HK-2 (cell line): ENCODE measurements around the gene ARHGDIA.
"Not testable (repeated sequence)": the region's sequence is repeated elsewhere in the genome, so short reads cannot be mapped to it uniquely, and the experiment has no call there.

Experiments used
- DNase-seq: peaks from one replicate; pipeline ENCODE4 v3.0.0-alpha.2; 2018; ENCODE audit not compliant: unreplicated experiment

ARHGDIA gene

DNA sequence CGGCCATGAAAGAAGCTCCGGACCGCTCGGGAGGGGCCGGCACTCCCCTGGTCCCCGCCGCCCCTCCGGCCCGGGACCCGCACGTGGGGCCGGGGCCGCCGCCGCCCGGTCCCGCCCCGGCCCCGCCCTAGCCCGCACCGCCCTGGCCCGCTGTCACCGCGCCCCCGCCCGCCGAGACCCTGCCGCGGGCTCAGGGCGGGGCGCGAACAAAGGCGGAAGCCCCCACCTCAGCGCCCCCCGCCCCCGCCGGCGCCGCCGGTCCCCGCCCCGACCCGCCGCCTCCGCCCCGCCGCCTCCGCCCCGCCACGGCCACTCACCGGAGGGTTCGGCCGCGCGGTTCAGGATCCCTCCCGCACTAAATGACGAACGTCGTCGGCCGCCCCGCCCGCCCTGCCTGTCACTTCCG lies at the start of gene ARHGDIA:
TSS of gene ARHGDIA (minus strand) at position 357 of the 406 bp plus-strand sequence. CDS start 1,407 bp downstream, outside the sequence.
- DNase-seq, result no peak

DNA sequence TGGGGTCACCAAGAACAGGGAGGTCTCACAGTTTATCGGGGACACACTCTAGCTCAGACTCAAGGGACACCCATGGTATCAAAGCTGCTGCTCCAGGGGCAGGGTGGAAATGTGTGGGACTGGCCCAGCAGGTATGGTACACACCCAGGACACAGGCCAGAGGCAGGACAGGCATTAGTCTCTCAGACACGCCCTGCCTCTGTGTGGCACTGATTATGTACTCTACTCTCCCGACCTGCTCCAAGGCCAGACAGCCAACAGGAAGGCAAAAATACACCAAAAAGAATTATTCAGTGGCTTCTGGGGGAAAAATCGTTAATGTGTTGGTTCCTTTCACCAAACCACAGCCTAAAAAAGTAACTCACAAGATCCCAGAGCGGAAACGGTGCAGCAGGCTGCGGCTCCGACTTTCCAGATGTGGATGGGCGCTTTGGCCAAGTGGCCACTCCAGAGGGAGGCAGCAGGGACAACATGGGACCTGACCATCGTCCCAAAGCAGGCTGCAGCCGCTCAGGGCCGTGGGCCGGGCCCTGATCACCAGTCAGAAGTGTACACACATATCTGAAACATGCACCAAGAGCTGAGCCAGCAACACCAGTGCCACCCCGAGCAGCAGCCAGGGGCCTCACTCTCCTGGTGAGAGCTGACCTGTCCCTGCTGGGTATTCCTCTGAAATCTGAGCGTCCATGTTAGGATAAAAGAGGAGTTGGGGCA lies 47.9 kb upstream of the ARHGDIA start:
- DNase-seq, result no peak

DNA sequence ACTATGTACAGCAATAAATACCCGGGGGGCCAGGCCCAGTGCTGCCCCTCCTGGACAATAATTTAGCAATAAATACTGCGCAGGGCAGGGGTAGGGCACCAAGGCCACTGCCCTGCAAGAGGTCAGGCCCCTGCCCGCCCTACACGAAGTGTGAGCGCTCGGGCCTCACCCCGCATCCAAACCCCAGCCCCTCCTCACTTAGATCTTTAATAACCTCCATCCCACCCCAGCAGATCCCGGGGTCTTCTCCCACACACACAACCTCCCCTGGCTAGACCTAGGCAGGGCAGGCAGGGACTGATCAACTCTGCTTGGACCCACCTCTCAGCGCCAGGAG lies 47.2 kb upstream of the ARHGDIA start:
- DNase-seq, result not testable (repeated sequence)

DNA sequence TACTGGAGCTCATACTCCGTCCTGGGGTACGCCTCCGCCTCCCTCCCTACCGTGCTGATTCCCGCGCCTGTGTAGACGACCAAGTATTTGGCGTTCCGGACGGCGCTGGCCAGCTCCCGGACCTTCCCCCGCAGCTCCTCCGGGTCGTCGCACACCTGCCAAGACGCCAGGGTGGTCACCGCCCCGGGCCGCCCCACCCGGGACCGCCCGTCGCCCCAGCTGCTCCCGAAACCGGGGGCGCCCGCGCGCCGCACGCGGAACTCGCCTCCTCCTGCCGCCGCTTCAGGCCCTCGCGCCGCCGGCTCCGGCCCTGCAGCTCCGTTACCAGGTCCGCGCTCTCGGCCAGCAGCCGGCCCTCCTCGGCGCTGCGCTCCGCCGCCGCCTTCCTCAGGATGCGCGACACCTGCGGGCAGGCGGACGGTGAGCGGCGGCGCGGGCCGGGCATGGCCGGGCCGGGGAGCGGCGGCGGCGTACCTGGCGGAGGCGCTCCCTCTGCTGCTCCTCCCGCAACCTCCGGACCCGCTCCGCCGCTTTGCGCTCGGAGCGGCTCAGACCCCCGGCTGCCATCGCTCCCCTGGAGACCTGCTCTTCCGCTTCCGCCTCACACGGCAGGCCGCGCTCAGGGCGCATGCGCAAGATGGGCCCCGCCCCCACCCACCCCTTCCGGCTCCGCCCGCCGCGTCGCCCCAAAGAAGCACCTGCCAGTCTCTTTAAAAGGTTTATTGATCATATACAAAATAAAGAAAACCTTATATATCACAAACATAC lies 46.6 kb upstream of the ARHGDIA start, which contains the start of gene SIRT7:
TSS of gene SIRT7 (minus strand) at position 612 of the 768 bp plus-strand sequence. CDS start at position 567, 45 bp downstream.
- peak; percentile 90 for DNase-seq

DNA sequence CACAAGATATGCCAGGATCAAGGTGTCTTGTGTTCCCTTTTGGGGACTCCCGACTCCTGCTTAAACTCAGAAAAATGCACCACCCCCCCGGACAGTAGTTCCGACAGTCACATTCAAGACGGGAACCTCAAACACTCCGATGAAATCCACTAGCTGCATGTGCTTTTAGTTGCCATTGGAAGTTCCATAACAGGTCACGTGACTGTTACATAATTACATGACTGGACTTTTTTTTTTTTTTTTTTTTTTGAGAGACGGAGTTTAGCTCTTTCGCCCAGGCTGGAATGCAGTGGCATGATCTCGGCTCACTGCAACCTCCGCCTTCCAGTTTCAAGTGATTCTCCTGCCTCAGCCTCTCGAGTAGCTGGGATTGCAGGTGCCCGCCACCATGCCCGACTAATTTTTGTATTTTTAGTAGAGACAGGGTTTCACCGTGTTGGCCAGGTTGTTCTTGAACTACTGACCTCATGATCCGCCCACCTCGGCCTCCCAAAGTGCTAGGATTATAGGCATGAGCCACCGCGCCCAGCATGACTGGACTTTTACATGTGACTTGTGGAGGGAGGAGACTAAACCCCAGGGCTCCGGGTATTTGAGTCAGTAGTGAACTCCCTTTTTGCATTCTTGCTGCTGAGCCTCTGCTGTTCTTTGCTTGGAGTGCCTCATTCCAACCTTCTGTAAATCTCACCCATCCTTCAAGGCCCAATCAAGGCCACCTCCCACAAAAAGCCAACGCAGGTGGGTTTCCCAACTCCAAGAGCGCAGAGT lies 45.3 kb upstream of the ARHGDIA start:
- peak; percentile 78 for DNase-seq

DNA sequence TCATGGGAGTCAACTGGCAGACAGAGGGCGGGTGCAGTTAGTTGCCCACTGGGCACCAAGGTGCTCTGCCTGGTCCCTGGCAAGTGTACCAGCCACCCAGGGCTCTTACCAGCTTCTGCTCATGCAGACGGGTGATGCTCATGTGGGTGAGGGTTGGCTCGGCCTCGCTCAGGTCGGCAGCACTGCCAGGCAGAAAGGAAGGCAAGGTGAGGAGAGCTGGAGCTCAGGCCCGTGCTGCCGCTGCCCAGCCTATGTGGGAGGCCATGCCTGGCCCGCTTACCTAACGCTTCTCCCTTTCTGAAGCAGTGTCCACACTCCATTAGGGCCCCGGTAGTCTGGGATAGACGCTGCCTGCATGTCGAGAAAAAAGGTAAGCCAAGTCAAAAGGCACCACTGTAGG lies 44.2 kb upstream of the ARHGDIA start:
- no peak for DNase-seq

DNA sequence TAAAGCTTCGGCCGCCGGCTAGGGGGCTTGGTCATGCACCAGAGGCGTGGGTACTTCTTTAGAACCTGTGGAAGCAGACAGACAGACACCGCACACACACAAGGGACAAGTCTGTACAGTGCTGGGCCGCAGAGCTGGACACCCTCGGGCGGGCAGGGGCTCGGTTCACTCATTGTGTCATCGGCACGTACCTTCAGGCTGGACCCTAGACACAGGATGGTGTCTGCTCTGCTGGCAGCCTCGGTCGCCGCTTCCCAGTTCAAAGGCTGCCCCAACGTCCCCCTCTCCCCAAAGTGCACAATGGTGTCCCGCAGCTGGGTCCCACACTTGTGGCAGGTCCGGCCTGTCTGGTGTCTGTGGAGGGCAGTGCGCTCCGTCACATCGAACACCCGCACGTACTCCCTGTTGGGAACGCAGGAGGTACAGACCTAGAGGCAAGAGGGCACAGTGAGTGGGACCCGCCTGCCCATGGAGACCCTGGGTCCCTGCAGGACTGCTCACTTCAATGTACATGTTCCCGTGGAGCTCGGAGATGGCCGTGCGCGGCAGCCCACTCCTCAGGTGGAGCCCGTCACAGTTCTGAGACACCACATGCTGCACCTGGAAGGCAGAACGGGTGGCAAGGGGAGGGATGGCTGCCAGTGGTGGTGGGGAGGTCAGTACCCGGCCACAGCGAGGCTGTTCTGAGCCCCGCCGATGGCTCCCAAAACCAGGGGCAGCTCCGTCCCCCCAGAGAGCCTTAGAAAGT lies 43.1 kb upstream of the ARHGDIA start:
- DNase-seq, result no peak

DNA sequence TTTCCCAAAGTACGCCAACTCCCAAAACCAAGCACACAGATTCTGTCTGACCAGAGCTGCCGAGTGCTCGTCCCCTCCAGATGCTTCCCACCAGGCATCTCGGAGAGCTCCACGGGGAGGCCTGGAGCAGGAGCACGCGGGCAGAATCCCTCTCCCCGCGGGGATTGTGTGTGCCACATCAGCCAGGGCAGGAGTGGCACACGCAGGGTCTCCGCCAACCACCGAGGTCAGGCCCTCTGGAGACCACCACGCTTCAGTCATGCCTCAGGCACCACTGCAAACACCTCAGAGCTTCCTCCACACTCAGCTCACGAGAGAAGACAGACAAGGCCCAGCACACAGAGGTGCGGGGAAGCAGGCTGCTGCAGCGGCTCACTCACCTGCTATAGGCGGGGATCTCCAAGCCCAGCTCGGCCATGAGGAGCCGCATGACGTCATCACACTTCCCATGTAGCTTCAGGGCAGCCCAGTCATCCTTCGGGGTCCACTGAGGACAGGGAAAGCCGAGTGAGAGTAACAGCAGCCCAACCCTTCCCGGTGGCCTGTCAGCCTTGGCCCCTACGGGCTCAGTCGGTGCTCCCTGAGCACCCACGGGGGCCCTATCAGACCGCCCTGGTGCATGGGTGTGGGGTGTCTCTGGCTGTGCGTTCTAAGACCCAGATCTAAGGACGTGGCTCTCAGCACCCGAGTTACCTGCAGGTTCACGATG lies 42.4 kb upstream of the ARHGDIA start:
- DNase-seq, result no peak

DNA sequence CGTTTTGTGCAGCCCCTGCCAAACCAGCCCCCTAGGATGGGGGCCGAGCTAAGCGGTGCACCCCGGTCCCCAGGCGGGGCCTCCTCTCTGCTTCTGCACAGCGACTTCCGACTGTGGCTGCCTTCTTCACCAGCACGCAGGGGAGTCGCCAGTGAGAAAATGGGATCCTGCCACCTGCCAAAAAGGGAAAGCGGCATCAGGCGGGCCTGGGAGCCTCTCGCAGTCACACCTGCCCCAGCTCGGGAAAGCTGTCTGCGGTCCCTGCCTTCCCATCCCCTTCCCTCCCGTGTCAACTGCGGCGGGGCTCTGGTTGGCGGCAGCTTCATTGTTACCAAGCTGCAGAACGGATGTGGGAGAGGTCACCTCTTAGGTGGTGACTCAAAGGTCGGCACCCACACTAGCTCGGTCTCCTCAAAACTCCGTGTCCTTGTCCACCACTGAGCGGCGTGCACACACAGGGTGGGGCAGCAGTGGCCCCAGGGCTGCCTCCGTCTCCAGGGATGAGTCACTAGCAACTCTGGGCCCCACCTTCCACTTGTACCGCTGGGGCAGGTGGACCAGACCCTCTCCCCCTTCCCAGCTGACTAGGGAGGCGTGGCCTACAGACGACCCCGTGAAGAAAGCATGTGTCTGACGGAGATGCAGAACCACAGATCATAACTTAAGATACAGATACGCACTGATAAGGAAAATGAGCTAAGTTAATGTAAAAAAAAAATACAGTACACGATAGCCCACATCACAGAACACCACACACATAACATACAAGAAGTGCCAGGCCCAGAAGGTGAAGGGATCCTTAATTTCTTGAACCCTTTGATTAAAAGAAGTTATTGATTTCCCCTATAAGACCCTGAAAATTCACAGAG lies 41.5 kb upstream of the ARHGDIA start:
- DNase-seq, result no peak

DNA sequence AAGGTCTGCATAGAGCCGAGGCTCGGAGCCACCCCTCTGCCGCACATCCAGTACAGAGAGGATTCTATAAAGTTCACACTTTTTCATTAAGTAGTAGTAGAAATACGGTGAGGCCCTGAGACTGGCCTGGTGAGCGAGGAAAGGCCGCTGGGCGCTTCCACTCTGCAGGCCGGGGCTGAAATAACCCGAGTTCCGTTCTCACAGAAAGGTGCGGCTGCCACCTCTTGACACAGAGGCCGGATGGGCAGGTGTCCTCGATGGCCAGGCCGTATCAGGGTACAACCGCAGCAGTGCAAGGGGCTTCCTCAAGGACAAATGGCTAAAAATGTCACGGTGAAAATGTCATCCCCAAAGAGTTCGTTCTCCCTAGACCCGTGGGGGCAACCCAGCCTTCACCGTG lies 40.8 kb upstream of the ARHGDIA start:
- no peak for DNase-seq

DNA sequence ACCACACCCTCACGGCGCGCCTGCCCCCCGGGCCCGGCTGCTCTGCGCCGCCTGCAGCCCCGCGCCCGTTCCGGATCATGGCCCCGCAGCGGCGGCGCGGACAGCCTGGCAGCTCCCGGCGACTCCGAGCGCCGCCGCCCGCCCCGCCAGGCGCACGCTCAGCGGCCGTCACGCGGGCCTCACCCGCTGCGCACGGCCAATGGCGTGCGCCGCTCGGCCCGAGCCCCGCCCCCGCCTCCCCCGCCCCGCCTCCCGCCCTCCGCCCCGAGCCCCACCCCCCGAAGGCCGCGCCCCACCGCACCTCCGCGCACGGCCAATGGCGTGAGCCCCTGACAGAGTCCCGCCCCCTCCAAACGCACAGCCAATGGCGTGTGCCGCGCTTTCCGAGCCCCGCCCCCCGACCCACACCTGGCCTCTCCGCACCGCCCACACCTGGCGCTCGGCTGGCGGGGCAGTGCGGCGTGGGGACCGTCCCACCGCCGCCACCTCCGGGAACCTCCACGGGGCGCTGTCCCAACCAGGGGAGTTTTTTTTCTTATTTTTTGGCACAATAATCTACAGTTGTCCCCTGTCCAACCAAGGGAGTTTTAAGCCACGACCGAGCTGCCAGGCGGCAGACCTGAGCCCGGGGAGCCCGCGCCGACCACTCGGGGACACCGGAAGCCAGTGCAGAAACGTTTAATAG lies 40.3 kb upstream of the ARHGDIA start, which contains the start of gene PCYT2:
TSS of gene PCYT2 (minus strand) at position 123 of the 685 bp plus-strand sequence. CDS start at position 79, 44 bp downstream.
- DNase-seq, result peak; percentile 95

DNA sequence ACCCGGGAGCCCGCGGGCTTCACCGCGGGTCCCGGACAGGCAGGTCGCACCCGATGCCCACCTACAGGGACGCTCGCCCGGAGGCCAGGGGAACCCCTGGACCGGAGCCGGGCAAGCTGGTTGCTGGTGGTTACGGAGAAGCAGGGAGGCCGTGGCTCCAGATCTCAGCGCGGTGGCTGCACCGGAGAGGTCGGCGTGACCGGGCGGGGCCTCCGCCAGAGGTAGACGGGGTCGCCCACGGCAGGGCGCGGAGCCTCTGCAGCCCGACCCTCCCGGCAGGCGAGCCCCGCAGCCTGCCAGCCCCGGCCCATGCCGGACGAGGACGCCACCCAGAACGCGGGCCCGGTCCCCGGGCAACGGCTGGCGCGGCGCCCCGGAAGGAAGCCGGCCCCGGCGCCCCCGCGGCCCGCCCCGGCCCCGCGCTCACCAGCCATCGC lies 39.7 kb upstream of the ARHGDIA start:
- DNase-seq, result no peak

DNA sequence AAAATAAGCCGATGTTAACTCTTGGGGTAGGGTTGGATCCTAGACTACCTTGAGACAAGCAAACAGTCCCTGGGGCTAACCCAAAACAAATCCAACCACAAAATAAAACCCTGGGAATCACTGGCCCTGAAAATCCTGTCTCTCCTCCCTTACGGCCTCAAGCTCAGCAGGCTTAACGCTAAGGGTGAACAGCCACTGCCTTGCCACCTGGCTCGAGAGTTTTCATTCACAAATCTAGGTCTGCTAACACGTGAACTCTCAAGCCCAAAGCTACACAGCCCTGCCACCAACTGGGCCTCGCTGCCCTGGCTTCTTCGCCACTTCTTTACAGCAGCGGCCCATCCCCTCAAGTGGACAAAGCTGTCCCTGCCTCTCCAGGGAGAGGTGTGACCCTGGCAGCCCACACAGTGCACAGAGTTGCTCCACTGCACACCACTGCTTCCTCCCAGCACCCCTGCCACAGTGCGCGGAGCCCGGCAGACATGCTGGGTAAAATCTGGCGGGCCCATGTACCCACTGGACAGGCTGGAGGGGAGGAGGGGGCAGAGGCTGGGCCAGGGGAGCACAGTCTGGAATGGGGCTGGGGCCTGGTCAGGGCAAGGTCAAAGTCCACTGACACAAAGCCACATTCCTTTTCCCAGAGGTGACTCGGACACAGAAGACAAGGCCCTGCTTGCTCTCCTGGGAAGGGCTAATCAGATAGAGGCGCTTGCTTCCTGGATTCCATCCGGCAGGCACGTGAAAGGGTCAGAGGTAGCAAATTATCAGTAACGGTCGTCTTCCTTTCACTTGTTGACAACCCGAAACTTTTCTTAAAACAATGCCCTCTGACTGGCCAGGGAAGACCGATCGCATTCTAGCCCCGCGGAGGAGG lies 39.1 kb upstream of the ARHGDIA start:
- DNase-seq, result peak; percentile 51

DNA sequence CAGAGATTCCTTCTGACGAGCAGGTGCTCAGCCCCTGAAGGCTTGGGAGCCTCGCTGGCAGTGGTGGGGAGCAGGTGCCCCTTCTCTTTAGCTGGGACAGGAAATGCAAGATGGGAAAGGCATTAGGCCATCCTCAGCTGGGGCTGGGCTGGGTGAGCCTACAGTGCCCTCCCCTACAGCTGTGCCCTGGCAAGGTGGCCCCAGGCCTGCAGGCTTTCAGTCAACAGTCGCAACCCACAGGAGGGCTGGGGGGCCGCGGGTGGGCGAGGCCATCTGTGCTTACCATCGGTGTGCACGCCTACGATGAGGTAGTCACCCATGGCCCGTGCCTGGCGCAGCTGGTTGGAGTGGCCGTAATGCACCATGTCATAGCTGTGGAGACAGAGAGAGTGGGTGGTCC lies 38.1 kb upstream of the ARHGDIA start:
- no peak for DNase-seq

DNA sequence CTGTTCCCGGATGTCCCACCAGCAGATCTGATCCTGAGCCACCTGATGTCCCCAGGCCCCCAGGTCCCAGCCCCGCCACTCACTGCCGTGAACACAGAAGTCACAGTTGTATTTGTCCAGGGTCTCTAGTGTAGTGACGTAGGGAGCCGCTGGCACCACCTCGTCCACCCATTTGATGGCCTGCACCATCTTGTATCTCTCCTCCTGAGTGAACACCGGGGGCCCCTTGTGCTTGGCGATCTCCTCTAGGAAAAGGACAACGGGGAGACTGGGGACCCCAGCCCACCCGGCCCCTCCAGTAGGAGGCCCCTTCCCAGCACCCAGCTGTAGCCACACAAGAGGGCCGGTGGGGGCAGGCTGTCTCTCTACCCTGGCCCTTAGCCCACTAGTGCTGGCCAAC lies 37.7 kb upstream of the ARHGDIA start:
- DNase-seq, result no peak

DNA sequence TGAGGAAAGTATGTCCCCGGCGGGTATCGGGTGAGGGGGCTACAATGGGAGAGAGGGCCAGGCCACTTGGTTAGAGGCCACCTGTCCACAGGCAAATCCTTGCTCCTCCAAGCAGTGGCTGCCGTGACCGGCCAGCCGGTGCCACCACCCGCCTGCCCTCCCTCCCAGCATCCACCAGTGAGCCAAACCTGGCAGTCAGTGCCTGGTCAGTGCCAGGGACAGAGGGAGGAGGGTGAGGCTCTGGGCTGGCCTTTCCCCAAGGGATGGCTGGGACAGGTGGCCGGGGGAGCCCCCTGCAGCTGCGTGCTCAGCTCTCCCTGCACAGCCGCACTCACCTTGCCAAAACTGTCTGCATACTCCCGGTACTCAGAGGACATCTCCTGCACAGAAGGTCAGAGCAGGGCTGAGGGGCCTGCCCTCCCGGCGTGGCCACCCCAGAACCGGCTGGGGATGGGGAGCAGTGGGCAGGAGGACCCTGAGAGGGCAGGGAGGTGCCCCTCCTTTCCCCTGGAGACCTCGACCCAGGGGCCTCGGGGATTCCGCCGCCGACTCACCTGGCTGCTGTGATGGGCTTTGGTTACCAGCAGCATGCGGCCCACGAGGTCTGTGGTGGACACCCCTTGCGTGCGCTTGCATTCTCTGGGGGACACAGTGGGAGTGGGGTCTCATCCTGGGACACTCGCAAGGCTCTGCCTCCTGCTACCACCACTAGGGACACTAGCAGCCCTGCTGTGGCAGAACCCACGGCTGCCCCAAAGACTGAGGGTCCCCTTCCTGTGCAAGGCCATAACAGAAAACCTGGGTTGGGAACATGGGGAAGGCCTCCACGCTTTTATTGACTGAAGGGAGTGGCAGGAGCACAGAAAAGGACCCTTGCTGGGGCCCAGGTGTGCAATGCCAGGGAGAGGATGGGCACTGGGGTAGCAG lies 36.3 kb upstream of the ARHGDIA start:
- no peak for DNase-seq
